ENCODE data around the gene RNF181. TPM values are rescaled to one million over a fixed set of nuclear protein-coding genes. Genes with fewer than 3 reads are reported as not detected.

Gene RNF181
- total and polyA plus RNA-seq, 2 of the 13 experiments (the other 11 are each of a cell fraction or from before 2014, with no cell fraction given) = 224 to 578 TPM

DNA sequence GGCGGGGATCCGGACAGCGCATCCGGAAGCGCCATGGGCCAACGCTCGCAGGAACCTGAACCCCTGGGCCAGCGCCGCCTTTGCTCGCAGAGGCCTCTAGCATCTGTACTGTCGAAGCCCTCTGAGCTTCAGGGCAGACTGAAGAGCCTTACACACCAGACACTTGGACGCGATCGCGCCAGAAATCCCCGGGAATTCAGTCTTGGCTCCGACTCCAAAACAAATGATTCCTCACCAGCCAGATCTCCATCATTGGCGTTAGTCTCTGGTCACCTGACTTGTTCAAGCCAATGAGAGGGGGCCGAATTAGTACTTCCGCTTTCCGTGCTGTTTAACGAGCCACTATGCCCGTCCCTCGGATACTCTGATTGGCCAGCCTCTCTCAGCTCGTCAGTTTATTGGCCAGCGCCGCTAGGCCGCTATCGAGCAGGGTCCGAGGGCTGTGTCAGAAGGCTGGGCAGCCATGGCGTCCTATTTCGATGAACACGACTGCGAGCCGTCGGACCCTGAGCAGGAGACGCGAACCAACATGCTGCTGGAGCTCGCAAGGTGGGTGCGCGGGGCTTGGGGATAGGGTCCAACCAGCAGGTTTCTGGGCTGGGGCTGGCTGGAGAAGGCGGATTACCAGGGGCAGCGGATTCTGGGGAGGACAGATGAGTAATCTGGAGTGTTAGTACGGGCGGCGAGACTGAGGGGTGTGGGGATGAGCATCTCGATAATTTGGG lies at the start of gene RNF181 (continued):
- TF ChIP-seq, protein P1, sequence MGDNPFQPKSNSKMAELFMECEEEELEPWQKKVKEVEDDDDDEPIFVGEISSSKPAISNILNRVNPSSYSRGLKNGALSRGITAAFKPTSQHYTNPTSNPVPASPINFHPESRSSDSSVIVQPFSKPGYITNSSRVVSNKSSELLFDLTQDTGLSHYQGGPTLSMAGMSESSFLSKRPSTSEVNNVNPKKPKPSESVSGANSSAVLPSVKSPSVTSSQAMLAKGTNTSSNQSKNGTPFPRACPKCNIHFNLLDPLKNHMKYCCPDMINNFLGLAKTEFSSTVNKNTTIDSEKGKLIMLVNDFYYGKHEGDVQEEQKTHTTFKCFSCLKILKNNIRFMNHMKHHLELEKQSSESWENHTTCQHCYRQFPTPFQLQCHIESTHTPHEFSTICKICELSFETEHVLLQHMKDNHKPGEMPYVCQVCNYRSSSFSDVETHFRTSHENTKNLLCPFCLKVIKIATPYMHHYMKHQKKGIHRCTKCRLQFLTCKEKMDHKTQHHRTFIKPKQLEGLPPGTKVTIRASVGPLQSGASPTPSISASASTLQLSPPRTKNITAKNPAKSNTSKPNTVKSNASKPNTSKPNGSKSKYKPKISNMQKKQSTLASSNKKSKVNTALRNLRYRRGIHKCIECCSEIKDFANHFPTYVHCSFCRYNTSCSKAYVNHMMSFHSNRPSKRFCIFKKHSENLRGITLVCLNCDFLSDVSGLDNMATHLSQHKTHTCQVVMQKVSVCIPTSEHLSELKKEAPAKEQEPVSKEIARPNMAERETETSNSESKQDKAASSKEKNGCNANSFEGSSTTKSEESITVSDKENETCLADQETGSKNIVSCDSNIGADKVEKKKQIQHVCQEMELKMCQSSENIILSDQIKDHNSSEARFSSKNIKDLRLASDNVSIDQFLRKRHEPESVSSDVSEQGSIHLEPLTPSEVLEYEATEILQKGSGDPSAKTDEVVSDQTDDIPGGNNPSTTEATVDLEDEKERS (CRISPR knock-in tag; IDR thresholded peaks at IDR 0.05) = peak; percentile 62; the same call in 1 of the 2 replicates
- TF ChIP-seq, protein P2, sequence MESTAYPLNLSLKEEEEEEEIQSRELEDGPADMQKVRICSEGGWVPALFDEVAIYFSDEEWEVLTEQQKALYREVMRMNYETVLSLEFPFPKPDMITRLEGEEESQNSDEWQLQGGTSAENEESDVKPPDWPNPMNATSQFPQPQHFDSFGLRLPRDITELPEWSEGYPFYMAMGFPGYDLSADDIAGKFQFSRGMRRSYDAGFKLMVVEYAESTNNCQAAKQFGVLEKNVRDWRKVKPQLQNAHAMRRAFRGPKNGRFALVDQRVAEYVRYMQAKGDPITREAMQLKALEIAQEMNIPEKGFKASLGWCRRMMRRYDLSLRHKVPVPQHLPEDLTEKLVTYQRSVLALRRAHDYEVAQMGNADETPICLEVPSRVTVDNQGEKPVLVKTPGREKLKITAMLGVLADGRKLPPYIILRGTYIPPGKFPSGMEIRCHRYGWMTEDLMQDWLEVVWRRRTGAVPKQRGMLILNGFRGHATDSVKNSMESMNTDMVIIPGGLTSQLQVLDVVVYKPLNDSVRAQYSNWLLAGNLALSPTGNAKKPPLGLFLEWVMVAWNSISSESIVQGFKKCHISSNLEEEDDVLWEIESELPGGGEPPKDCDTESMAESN (CRISPR knock-in tag; conservative IDR thresholded peaks at IDR 0.05) = peak; percentile 37; the same call in 1 of the 2 replicates
- TF ChIP-seq NR2F2 (IDR thresholded peaks at IDR 0.05; ENCODE audit: borderline replicate concordance, low read depth) (no peak; the same call in 1 of the 2 replicates), ZNF557 (CRISPR knock-in tag; IDR thresholded peaks at IDR 0.05) (peak; percentile 60; the same call in 1 of the 2 replicates), ZNF546 (CRISPR knock-in tag; conservative IDR thresholded peaks at IDR 0.05) (peak; percentile 66; the same call in 1 of the 2 replicates), ZNF335 (CRISPR knock-in tag; IDR thresholded peaks at IDR 0.05) (0 out of 2 replicates have a peak, but pooled peaks have one; percentile 16), ZNF343 (CRISPR knock-in tag; IDR thresholded peaks at IDR 0.05) (peak; percentile 53; the same call in 1 of the 2 replicates), HNRNPK (IDR thresholded peaks at IDR 0.05; ENCODE audit: low read depth, low read length, poor library complexity, severe bottlenecking) (no peak), NR3C1 (CRISPR knock-in tag; IDR thresholded peaks at IDR 0.05) (no peak), POLR2G (IDR thresholded peaks at IDR 0.05; ENCODE audit: low read depth, low read length) (peak; percentile 97), MXD4 (CRISPR knock-in tag; IDR thresholded peaks at IDR 0.05) (peak; percentile 62; the same call in 1 of the 2 replicates), ZNF768 (CRISPR knock-in tag; IDR thresholded peaks at IDR 0.05) (0 out of 2 replicates have a peak, but pooled peaks have one; percentile 14), TEAD2 (CRISPR knock-in tag; IDR thresholded peaks at IDR 0.05) (no peak), GLI4 (CRISPR knock-in tag; IDR thresholded peaks at IDR 0.05; ENCODE audit: borderline replicate concordance) (0 out of 2 replicates have a peak, but pooled peaks have one; percentile 73)
- TF ChIP-seq, protein P3, sequence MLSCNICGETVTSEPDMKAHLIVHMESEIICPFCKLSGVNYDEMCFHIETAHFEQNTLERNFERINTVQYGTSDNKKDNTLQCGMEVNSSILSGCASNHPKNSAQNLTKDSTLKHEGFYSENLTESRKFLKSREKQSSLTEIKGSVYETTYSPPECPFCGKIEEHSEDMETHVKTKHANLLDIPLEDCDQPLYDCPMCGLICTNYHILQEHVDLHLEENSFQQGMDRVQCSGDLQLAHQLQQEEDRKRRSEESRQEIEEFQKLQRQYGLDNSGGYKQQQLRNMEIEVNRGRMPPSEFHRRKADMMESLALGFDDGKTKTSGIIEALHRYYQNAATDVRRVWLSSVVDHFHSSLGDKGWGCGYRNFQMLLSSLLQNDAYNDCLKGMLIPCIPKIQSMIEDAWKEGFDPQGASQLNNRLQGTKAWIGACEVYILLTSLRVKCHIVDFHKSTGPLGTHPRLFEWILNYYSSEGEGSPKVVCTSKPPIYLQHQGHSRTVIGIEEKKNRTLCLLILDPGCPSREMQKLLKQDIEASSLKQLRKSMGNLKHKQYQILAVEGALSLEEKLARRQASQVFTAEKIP (CRISPR knock-in tag; IDR thresholded peaks at IDR 0.05; ENCODE audit: borderline replicate concordance) = no peak
- TF ChIP-seq, protein P4, sequence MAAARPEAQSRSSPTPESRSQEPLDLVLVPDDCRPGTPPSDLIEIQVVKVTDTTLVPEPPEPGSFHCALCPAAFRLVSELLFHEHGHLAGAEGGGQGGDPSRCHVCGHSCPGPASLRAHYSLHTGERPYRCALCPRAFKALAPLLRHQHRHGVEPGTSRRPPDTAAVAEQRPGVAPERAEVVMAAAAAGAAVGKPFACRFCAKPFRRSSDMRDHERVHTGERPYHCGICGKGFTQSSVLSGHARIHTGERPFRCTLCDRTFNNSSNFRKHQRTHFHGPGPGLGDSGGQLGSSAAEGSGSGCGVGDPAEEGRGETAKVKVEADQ (CRISPR knock-in tag; IDR thresholded peaks at IDR 0.05; ENCODE audit: borderline replicate concordance) = peak; percentile 86; the same call in 1 of the 2 replicates
- TF ChIP-seq, protein P5, sequence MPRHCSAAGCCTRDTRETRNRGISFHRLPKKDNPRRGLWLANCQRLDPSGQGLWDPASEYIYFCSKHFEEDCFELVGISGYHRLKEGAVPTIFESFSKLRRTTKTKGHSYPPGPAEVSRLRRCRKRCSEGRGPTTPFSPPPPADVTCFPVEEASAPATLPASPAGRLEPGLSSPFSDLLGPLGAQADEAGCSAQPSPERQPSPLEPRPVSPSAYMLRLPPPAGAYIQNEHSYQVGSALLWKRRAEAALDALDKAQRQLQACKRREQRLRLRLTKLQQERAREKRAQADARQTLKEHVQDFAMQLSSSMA (CRISPR knock-in tag; IDR thresholded peaks at IDR 0.05) = peak; percentile 73; the same call in 1 of the 2 replicates
